Erythroblast (primary cell): ENCODE measurements around the gene VPS11.

ENCODE experiments used
- GATA1 ChIP-seq: IDR thresholded peaks from 2 replicates; pipeline ENCODE4 v1.6.1; 2011; ENCODE audit warnings: low read depth, mild to moderate bottlenecking, control low read depth, low read length, moderate library complexity
- POLR2A ChIP-seq: IDR thresholded peaks from 2 replicates; pipeline ENCODE4 v1.6.1; 2011; ENCODE audit warnings: mild to moderate bottlenecking, low read length

GRCh38 chr11:119117004-119117706, 49.5 kb downstream of the VPS11 start:
- TF ChIP-seq POLR2A (no peak), GATA1 (no peak)
